OCI-M1 (cell line): Measurements from ENCODE around the gene TRIP6.
A peak's percentile ranks its signal among the peaks of the same experiment; 100 is the strongest.

Source experiments
- DNase-seq: peaks from one replicate; lab custom pipeline; 2025; lab: John Stamatoyannopoulos, UW

TRIP6 gene

GRCh38 chr7:100867040-100867775, at the start of gene TRIP6:
TSS of gene TRIP6 (plus strand) at chr7:100867387. CDS start at chr7:100867498, 111 bp downstream.
- no peak for DNase-seq

- DNase-seq: no peak
These were observed 48.8 kb upstream of the TRIP6 start for GRCh38 chr7:100818366-100818765.

GRCh38 chr7:100818825-100819224, 48.4 kb upstream of the TRIP6 start:
- no peak for DNase-seq

- no peak for DNase-seq
These were observed 47.6 kb upstream of the TRIP6 start for GRCh38 chr7:100819586-100819985.

GRCh38 chr7:100822236-100823139, 44.7 kb upstream of the TRIP6 start:
- DNase-seq: no peak

- DNase-seq: no peak
These were observed 44.1 kb upstream of the TRIP6 start for GRCh38 chr7:100823140-100823525.

- no peak for DNase-seq
These were observed 43.7 kb upstream of the TRIP6 start for GRCh38 chr7:100823534-100823933.

- DNase-seq: no peak
These were observed 42.5 kb upstream of the TRIP6 start for GRCh38 chr7:100824499-100825214.

GRCh38 chr7:100825215-100825671, 41.9 kb upstream of the TRIP6 start:
- no peak for DNase-seq

- peak; percentile 74 for DNase-seq
These were observed 41.3 kb upstream of the TRIP6 start for GRCh38 chr7:100825751-100826513.

GRCh38 chr7:100826514-100827329, 40.5 kb upstream of the TRIP6 start:
- DNase-seq: peak; percentile 57

- DNase-seq: peak; percentile 91
These were observed 39.6 kb upstream of the TRIP6 start, which contains the start of gene EPHB4 for GRCh38 chr7:100827330-100828226. TSS of gene EPHB4 (minus strand) at chr7:100827523. CDS start at chr7:100827030, 493 bp downstream.

- DNase-seq: no peak
These were observed 38.0 kb upstream of the TRIP6 start for GRCh38 chr7:100829150-100829716.

- DNase-seq: no peak
These were observed 36.8 kb upstream of the TRIP6 start for GRCh38 chr7:100830396-100830795.

GRCh38 chr7:100832281-100832633, 34.9 kb upstream of the TRIP6 start:
- no peak for DNase-seq

- DNase-seq: no peak
These were observed 31.0 kb upstream of the TRIP6 start for GRCh38 chr7:100835903-100836811.

- no peak for DNase-seq
These were observed 30.4 kb upstream of the TRIP6 start for GRCh38 chr7:100836812-100837098.

- peak; percentile 94 for DNase-seq
These were observed 29.9 kb upstream of the TRIP6 start for GRCh38 chr7:100837099-100837836.
